Neural cell (in vitro differentiated cells): Measurements from ENCODE around the gene CDKL4.

Experiments
- CTCF ChIP-seq: fragments of 450-650 bp; IDR thresholded peaks from 2 replicates; pipeline ENCODE4 v1.5.1; 2014; ENCODE audit warnings: antibody characterized with exemption, mild to moderate bottlenecking, moderate library complexity; ENCODE audit not compliant: poor library complexity, severe bottlenecking
- TAF1 ChIP-seq: IDR thresholded peaks from 2 replicates; pipeline ENCODE4 v1.6.1; 2012; ENCODE audit warnings: low read depth

DNA sequence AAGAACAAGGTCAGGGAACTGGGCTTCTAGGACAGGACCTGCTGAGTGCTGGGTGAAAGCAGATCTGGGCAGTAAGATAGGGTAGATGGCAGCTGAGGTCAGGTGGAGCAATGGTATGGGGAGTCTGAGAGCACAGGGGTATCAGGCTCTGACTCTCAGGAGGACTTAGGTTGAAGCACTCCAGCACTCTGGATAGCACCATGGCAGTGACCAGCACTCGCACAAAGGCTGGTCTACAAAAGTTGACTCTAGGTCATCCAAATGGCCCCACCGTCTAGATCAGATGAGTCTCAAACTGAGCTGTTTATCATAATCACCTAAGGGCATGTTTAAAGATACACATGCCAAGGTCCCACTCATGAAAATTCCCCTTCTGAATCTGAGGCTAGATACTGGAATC is 60.1 kb downstream of the CDKL4 start:
- TF ChIP-seq CTCF (no peak), TAF1 (no peak)
